Stomach (tissue), 9 donors: Measurements from ENCODE around the gene TMEM25. TPM values are rescaled to one million over a fixed set of nuclear protein-coding genes. Genes with fewer than 3 reads are reported as not detected.

Experiments used
- DNase-seq, 2 donors: peaks; one replicate each; pipeline versions ENCODE4 v3.0.0 to v3.0.0-alpha.2; 2013 to 2019
- H3K27ac ChIP-seq, 5 donors: fragments of 200-600 bp in 4 of 5; sonication (generic) in 4 of 5; one replicate each; pipeline ENCODE4 v1.5.1; 2013 to 2019; ENCODE audit warnings: mild to moderate bottlenecking in 1 of 5, moderate library complexity in 1 of 5
- H3K27me3 ChIP-seq, 3 donors: fragments of 200-600 bp; sonication (generic); one replicate each; pipeline ENCODE4 v1.5.1; 2017 to 2019; ENCODE audit warnings: mixed run types in 1 of 3
- H3K36me3 ChIP-seq, 4 donors: fragments of 200-600 bp; sonication (generic); 1 replicate in 3 of 4; 2 replicates in 1 of 4; pipeline ENCODE4 v1.5.1; 2016 to 2019
- H3K4me1 ChIP-seq, 4 donors: fragments of 200-600 bp; sonication (generic); one replicate each; pipeline ENCODE4 v1.5.1; 2016 to 2019
- H3K4me3 ChIP-seq, 4 donors: fragments of 200-600 bp; sonication (generic) in 3 of 4; one replicate each; pipeline ENCODE4 v1.5.1; 2016 to 2019; ENCODE audit warnings: mild to moderate bottlenecking in 1 of 4
- H3K9me3 ChIP-seq, 4 donors: fragments of 200-600 bp; sonication (generic); one replicate each; pipeline ENCODE4 v1.5.1; 2016 to 2019
- EP300 ChIP-seq: sonication (generic); formaldehyde crosslinking; IDR thresholded peaks from one replicate; pipeline ENCODE4 v1.6.1; 2017; ENCODE audit warnings: antibody characterized with exemption
- POLR2A ChIP-seq, 4 donors: fragments of 450-650 bp; IDR thresholded peaks; one replicate each; pipeline ENCODE4 v1.6.1; 2016; ENCODE audit warnings: antibody characterized with exemption in 4 of 4, control low read depth in 2 of 4, mild to moderate bottlenecking in 1 of 4, moderate library complexity in 1 of 4
- POLR2AphosphoS5 ChIP-seq, 3 donors: sonication (generic); formaldehyde crosslinking; IDR thresholded peaks; one replicate each; pipeline ENCODE4 v1.6.1; 2016; ENCODE audit warnings: antibody characterized with exemption in 3 of 3
- WGBS, 5 donors: extraction: QIAGEN DNeasy Blood & Tissue Kit in 3 of 5; methylation state at CpG; one replicate each; pipeline versions ENCODE4 v1.1.5 to v1.1.7; 2013 to 2018; 5-methylcytosine and 5-hydroxymethylcytosine counted together
- intact Hi-C: fragments of 100-400 bp; cut with DNase I; formaldehyde crosslinking; loops from one replicate; pipeline ENCODE4 v1.15.1; 2023; ENCODE audit warnings: low total_unique reads
- polyA plus RNA-seq, 3 donors: library from polyadenylated mRNA; stranded (reverse); fragments of 200-250 nt; gene quantifications; one replicate each; pipeline ENCODE4 v1.2.3, GENCODE V29; 2013
- total RNA-seq, 5 donors: library from RNA; depleted of rRNA; stranded (reverse); fragments of >200 nt; gene quantifications; one replicate each; pipeline versions ENCODE4 v1.1.0 to v1.2.3, GENCODE V29; 2014 to 2016
- TF ChIP-seq, protein P1 (sequence below), 7 experiments: fragments of 450-650 bp in 4 of 7; fragments of 200-600 bp in 3 of 7; sonication (generic) in 3 of 7; IDR thresholded peaks; one replicate each; pipeline ENCODE4 v1.5.1; 2016 to 2019; ENCODE audit warnings: antibody characterized with exemption in 7 of 7, control low read depth in 2 of 7, mild to moderate bottlenecking in 1 of 7
- donor health status: healthy with polysubstance abuse.
- donor health status: Bipolar disorder and iron deficiency.
- donor health status: healthy.

TMEM25 gene
- total and polyA plus RNA-seq, 8 donors = 4.0 to 52.7 (median 8.5) TPM; not detected in 1

DNA sequence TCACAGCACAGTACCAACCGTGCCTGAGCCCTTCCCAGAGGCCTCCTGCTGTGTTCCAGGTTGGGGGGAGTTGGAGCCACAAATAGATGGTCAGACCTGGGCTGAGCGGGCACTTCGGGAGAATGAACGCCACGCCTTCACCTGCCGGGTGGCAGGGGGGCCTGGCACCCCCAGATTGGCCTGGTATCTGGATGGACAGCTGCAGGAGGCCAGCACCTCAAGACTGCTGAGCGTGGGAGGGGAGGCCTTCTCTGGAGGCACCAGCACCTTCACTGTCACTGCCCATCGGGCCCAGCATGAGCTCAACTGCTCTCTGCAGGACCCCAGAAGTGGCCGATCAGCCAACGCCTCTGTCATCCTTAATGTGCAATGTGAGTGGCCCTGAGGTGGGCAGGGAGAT lies 1.1 kb downstream of the TMEM25 start:
- no peaks in the 10 kb centered on the region for H3K27me3 ChIP-seq
- intact Hi-C loops = no loop called here
- TF ChIP-seq EP300 (no peak), POLR2AphosphoS5 (IDR thresholded peaks at IDR 0.05) (no peak), POLR2A (IDR thresholded peaks at IDR 0.05) (no peak)
- TF ChIP-seq, protein P1, sequence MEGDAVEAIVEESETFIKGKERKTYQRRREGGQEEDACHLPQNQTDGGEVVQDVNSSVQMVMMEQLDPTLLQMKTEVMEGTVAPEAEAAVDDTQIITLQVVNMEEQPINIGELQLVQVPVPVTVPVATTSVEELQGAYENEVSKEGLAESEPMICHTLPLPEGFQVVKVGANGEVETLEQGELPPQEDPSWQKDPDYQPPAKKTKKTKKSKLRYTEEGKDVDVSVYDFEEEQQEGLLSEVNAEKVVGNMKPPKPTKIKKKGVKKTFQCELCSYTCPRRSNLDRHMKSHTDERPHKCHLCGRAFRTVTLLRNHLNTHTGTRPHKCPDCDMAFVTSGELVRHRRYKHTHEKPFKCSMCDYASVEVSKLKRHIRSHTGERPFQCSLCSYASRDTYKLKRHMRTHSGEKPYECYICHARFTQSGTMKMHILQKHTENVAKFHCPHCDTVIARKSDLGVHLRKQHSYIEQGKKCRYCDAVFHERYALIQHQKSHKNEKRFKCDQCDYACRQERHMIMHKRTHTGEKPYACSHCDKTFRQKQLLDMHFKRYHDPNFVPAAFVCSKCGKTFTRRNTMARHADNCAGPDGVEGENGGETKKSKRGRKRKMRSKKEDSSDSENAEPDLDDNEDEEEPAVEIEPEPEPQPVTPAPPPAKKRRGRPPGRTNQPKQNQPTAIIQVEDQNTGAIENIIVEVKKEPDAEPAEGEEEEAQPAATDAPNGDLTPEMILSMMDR (IDR thresholded peaks at IDR 0.05) = no peak
- H3K4me1 ChIP-seq = peaks cover 5 to 38% (median 35%) of the 10 kb centered on the region in 4 donors
- no peaks in the 10 kb centered on the region for H3K9me3 ChIP-seq
- WGBS, 5 donors = 72 to 83% (median 77%) methylated on average over 7 to 10 of the region's 10 CpGs; no CpG with 5 or more reads in 1 of the 5 donors
- no peak for DNase-seq
- peak overlapping the region; percentile 80 to 95 (median 90) for H3K4me3 ChIP-seq
- H3K27ac ChIP-seq = peak overlapping the region in 3 of 5 donors; percentile 28 to 87 (median 84)
- H3K36me3 ChIP-seq = peaks cover 0 to 32% (median 20%) of the 10 kb centered on the region in 4 donors

DNA sequence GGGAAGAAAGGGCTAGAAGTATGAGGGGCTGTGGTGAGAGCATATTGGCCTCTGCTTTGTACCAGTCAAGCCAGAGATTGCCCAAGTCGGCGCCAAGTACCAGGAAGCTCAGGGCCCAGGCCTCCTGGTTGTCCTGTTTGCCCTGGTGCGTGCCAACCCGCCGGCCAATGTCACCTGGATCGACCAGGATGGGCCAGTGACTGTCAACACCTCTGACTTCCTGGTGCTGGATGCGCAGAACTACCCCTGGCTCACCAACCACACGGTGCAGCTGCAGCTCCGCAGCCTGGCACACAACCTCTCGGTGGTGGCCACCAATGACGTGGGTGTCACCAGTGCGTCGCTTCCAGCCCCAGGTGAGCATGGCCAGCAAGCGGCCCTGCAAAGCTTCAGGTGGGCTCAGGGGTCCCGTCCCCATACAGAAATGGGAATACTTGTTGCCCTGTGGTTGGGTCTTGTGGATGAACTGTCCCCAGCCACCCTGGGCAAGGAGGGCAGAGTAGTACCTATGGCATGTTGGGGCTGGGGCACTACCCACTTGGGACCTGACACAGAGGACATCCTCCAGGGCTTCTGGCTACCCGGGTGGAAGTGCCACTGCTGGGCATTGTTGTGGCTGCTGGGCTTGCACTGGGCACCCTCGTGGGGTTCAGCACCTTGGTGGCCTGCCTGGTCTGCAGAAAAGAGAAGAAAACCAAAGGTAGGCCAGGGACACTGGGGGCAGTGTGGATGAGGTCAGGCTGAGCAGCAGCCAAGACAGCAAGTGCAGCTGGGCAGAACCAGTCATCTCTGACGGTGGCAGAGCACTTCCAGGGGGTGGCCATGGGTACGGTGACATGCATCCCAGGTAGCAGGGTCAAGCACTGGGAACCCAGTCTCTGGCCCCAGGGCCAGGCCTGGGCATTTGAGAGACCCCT lies 2.1 kb downstream of the TMEM25 start:
- TF ChIP-seq, protein P1 (IDR thresholded peaks at IDR 0.05) = no peak
- TF ChIP-seq EP300 (no peak), POLR2AphosphoS5 (IDR thresholded peaks at IDR 0.05) (no peak), POLR2A (IDR thresholded peaks at IDR 0.05) (no peak)
- Histone ChIP-seq H3K9me3 (no peaks in the 10 kb centered on the region), H3K4me3 (no peak overlapping the region), H3K36me3 (peaks cover 0 to 32% (median 20%) of the 10 kb centered on the region in 4 donors), H3K27ac (no peak overlapping the region), H3K4me1 (peaks cover 5 to 35% (median 33%) of the 10 kb centered on the region in 4 donors), H3K27me3 (no peaks in the 10 kb centered on the region)
- 89 to 93% (median 90%) methylated on average over 10 to 19 of the region's 19 CpGs for WGBS, 5 donors
- DNase-seq = no peak
- intact Hi-C loops = no loop called here

DNA sequence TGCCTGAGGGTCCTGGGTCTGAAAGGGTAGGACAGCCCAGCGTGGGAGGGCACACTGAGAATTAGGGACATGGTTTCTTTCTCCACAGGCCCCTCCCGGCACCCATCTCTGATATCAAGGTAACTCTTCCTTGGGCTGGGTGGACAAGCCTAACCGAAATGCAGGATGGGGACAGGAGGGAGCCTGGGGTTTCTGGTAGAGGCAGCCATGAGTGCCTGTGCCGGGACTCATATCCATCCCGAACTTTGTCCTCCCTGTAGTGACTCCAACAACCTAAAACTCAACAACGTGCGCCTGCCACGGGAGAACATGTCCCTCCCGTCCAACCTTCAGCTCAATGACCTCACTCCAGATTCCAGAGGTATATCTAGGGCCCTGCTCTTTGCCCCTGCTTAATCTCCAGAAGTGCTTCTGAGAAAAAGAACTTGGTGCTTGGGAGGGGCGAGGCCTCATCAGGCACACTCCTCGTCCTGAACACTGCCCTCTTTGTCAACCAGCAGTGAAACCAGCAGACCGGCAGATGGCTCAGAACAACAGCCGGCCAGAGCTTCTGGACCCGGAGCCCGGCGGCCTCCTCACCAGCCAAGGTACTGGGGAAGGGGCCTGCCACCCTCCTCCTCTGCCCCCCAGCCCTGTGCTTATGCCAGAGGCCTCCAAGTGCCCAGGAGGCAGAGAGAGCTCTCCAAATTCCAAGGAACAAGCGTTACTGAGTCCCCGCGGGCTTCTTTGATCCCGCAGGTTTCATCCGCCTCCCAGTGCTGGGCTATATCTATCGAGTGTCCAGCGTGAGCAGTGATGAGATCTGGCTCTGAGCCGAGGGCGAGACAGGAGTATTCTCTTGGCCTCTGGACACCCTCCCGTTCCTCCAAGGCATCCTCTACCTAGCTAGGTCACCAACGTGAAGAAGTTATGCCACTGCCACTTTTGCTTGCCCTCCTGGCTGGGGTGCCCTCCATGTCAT lies 3.1 kb downstream of the TMEM25 start:
- intact Hi-C loops = no loop called here
- DNase-seq = peak in 1 of 2 donors; percentile 69
- Histone ChIP-seq H3K4me3 (no peak overlapping the region), H3K4me1 (peaks cover 5 to 35% (median 29%) of the 10 kb centered on the region in 4 donors), H3K27ac (no peak overlapping the region), H3K9me3 (no peaks in the 10 kb centered on the region), H3K36me3 (peaks cover 0 to 32% (median 20%) of the 10 kb centered on the region in 4 donors), H3K27me3 (no peaks in the 10 kb centered on the region)
- 66 to 74% (median 71%) methylated on average over 20 to 27 of the region's 27 CpGs for WGBS, 5 donors
- no peak for TF ChIP-seq POLR2A (IDR thresholded peaks at IDR 0.05)
- no peak for TF ChIP-seq POLR2AphosphoS5 (IDR thresholded peaks at IDR 0.05)

DNA sequence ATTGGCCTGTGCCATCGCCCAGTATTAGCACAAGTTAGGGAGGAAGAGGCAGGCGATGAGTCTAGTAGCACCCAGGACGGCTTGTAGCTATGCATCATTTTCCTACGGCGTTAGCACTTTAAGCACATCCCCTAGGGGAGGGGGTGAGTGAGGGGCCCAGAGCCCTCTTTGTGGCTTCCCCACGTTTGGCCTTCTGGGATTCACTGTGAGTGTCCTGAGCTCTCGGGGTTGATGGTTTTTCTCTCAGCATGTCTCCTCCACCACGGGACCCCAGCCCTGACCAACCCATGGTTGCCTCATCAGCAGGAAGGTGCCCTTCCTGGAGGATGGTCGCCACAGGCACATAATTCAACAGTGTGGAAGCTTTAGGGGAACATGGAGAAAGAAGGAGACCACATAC lies 4.3 kb downstream of the TMEM25 start:
- Histone ChIP-seq H3K4me1 (peaks cover 1 to 24% (median 17%) of the 10 kb centered on the region in 4 donors), H3K27ac (no peak overlapping the region), H3K4me3 (no peak overlapping the region), H3K9me3 (no peaks in the 10 kb centered on the region), H3K36me3 (peaks cover 0 to 32% (median 20%) of the 10 kb centered on the region in 4 donors), H3K27me3 (no peaks in the 10 kb centered on the region)
- TF ChIP-seq POLR2A (IDR thresholded peaks at IDR 0.05) (no peak), POLR2AphosphoS5 (IDR thresholded peaks at IDR 0.05) (no peak), EP300 (no peak)
- TF ChIP-seq, protein P1 (IDR thresholded peaks at IDR 0.05) = no peak
- no peak for DNase-seq
- WGBS, 5 donors = 76 to 86% (median 80%) methylated on average over 7 to 9 of the region's 9 CpGs
- intact Hi-C loops = no loop called here
